ENCODE data around the gene ZYX.

GRCh38 chr7:143429770-143430698 is 48.9 kb downstream of the ZYX start:
- TF ChIP-seq CTCF (conservative IDR thresholded peaks at IDR 0.05) (no peak), ZFX (IDR thresholded peaks at IDR 0.05) (no peak)

All from C4-2B (cell line).